SK-N-SH treated with all-trans-retinoic acid at 6 μM for 48 hours (cell line): ENCODE data around the gene IL3RA.

ENCODE experiments used
- ATAC-seq: fragments of 200-7000 bp; cut with Tn5 transposase; 3 replicates; pipeline ENCODE4 v1.9.1; 2020; ENCODE audit warnings: mild to moderate bottlenecking, moderate library complexity
- ARNTL ChIP-seq: fragments of 450-650 bp; formaldehyde crosslinking; IDR thresholded peaks from 2 replicates; pipeline ENCODE4 v1.5.0; 2020; ENCODE audit warnings: low read depth, mild to moderate bottlenecking, moderate library complexity, borderline replicate concordance
- BACH2 ChIP-seq: fragments of 250-450 bp; sonication (Bioruptor Pico); IDR thresholded peaks from 2 replicates; pipeline ENCODE4 v1.9.0; 2021; ENCODE audit warnings: mild to moderate bottlenecking, borderline replicate concordance
- CREB5 ChIP-seq: fragments of 250-450 bp; sonication (Bioruptor Pico); IDR thresholded peaks from 2 replicates; pipeline ENCODE4 v1.5.1; 2020; ENCODE audit warnings: low read depth, mild to moderate bottlenecking, moderate library complexity
- CSDC2 ChIP-seq: fragments of 250-450 bp; sonication (Bioruptor Pico); IDR thresholded peaks from 2 replicates; pipeline ENCODE4 v1.5.0; 2020; ENCODE audit warnings: mild to moderate bottlenecking, moderate library complexity
- CSRNP3 ChIP-seq: fragments of 250-450 bp; sonication (Bioruptor Pico); IDR thresholded peaks from 2 replicates; pipeline ENCODE4 v1.5.1; 2021; ENCODE audit warnings: mild to moderate bottlenecking, moderate library complexity
- ESRRG ChIP-seq: fragments of 250-450 bp; sonication (Bioruptor Pico); IDR thresholded peaks from 2 replicates; pipeline ENCODE4 v1.6.1; 2021; ENCODE audit warnings: mild to moderate bottlenecking
- GLIS3 ChIP-seq: fragments of 250-450 bp; sonication (Bioruptor Pico); IDR thresholded peaks from 2 replicates; pipeline ENCODE4 v1.5.0; 2020; ENCODE audit warnings: mild to moderate bottlenecking, moderate library complexity
- ISL1 ChIP-seq: fragments of 250-450 bp; sonication (Bioruptor Pico); IDR thresholded peaks from 2 replicates; pipeline ENCODE4 v2.1.2; 2022; ENCODE audit warnings: mild to moderate bottlenecking, moderate library complexity
- OSR1 ChIP-seq: fragments of 250-450 bp; sonication (Bioruptor Pico); IDR thresholded peaks from 2 replicates; pipeline ENCODE4 v1.8.0; 2022; ENCODE audit warnings: moderate library complexity, mild to moderate bottlenecking, inconsistent platforms
- PATZ1 ChIP-seq: fragments of 250-450 bp; sonication (Bioruptor Pico); IDR thresholded peaks from 2 replicates; pipeline ENCODE4 v1.8.0; 2020; ENCODE audit warnings: mild to moderate bottlenecking, moderate library complexity, borderline replicate concordance
- POU6F1 ChIP-seq: fragments of 250-450 bp; sonication (Bioruptor Pico); IDR thresholded peaks from 2 replicates; pipeline ENCODE4 v1.8.0; 2021; ENCODE audit warnings: low read depth, mild to moderate bottlenecking, moderate library complexity, borderline replicate concordance
- PPARA ChIP-seq: fragments of 250-450 bp; sonication (Bioruptor Pico); IDR thresholded peaks from 2 replicates; pipeline ENCODE4 v1.5.0; 2020; ENCODE audit warnings: mild to moderate bottlenecking, borderline replicate concordance
- RARB ChIP-seq: fragments of 250-450 bp; sonication (Bioruptor Pico); IDR thresholded peaks from 2 replicates; pipeline ENCODE4 v1.8.0; 2021; ENCODE audit warnings: mild to moderate bottlenecking, moderate library complexity
- SNAI2 ChIP-seq: fragments of 250-450 bp; sonication (Bioruptor Pico); IDR thresholded peaks from 2 replicates; pipeline ENCODE4 v1.5.0; 2020; ENCODE audit warnings: mild to moderate bottlenecking, moderate library complexity
- TCF4 ChIP-seq: fragments of 250-450 bp; sonication (Bioruptor Pico); IDR thresholded peaks from 2 replicates; pipeline ENCODE4 v1.8.0; 2021; ENCODE audit warnings: mild to moderate bottlenecking, moderate library complexity, borderline replicate concordance
- TOX ChIP-seq: fragments of 250-450 bp; sonication (Bioruptor Pico); IDR thresholded peaks from 2 replicates; pipeline ENCODE4 v1.8.0; 2021; ENCODE audit warnings: mild to moderate bottlenecking, moderate library complexity, borderline replicate concordance
- TSHZ2 ChIP-seq: fragments of 250-450 bp; sonication (Bioruptor Pico); IDR thresholded peaks from 2 replicates; pipeline ENCODE4 v1.5.0; 2020; ENCODE audit warnings: mild to moderate bottlenecking, moderate library complexity
- ZC3H10 ChIP-seq: fragments of 250-450 bp; sonication (Bioruptor Pico); IDR thresholded peaks from 2 replicates; pipeline ENCODE4 v1.5.1; 2021; ENCODE audit warnings: mild to moderate bottlenecking, moderate library complexity
- ZFP3 ChIP-seq: fragments of 250-450 bp; sonication (Bioruptor Pico); IDR thresholded peaks from 2 replicates; pipeline ENCODE4 v1.5.0; 2020; ENCODE audit warnings: mild to moderate bottlenecking, moderate library complexity
- ZNF565 ChIP-seq: fragments of 450-650 bp; formaldehyde crosslinking; conservative IDR thresholded peaks from 2 replicates; pipeline ENCODE4 v1.5.0; 2020; ENCODE audit warnings: low read depth, mild to moderate bottlenecking, moderate library complexity
- ZNF70 ChIP-seq: fragments of 450-650 bp; formaldehyde crosslinking; IDR thresholded peaks from 2 replicates; pipeline ENCODE4 v1.5.0; 2020; ENCODE audit warnings: mild to moderate bottlenecking, moderate library complexity
- ZNF8 ChIP-seq: fragments of 450-650 bp; formaldehyde crosslinking; IDR thresholded peaks from 2 replicates; pipeline ENCODE4 v1.5.0; 2020; ENCODE audit warnings: mild to moderate bottlenecking, moderate library complexity

The IL3RA gene

GRCh38 chrX:1354036-1355019 is 17.7 kb downstream of the IL3RA start:
- no peak for ATAC-seq
- TF ChIP-seq CSRNP3 (CRISPR knock-in tag): no peak
- TF ChIP-seq POU6F1 (CRISPR knock-in tag): no peak
- TF ChIP-seq BACH2 (CRISPR knock-in tag): no peak
- TF ChIP-seq OSR1: no peak
- TF ChIP-seq TCF4 (CRISPR knock-in tag): no peak
- no peak for TF ChIP-seq TSHZ2 (CRISPR knock-in tag)
- TF ChIP-seq CREB5: no peak
- TF ChIP-seq ARNTL (CRISPR knock-in tag): no peak

GRCh38 chrX:1355131-1356046 is 18.8 kb downstream of the IL3RA start:
- ATAC-seq: peak; percentile 30; the same call in 2 of the 3 replicates
- no peak for TF ChIP-seq BACH2 (CRISPR knock-in tag)
- TF ChIP-seq OSR1: no peak
- TF ChIP-seq ZNF70: no peak
- TF ChIP-seq TSHZ2 (CRISPR knock-in tag): no peak
- no peak for TF ChIP-seq ZC3H10 (CRISPR knock-in tag)
- no peak for TF ChIP-seq RARB (CRISPR knock-in tag)
- TF ChIP-seq SNAI2 (CRISPR knock-in tag): no peak
- no peak for TF ChIP-seq CREB5
- no peak for TF ChIP-seq GLIS3
- no peak for TF ChIP-seq ARNTL (CRISPR knock-in tag)
- no peak for TF ChIP-seq ESRRG (CRISPR knock-in tag)
- no peak for TF ChIP-seq PATZ1 (CRISPR knock-in tag)
- no peak for TF ChIP-seq TOX (CRISPR knock-in tag)
- no peak for TF ChIP-seq ISL1 (CRISPR knock-in tag)
- TF ChIP-seq ZNF8 (CRISPR knock-in tag): no peak
- no peak for TF ChIP-seq PPARA
- no peak for TF ChIP-seq TCF4 (CRISPR knock-in tag)
- TF ChIP-seq ZFP3 (CRISPR knock-in tag): no peak
- no peak for TF ChIP-seq ZNF565 (CRISPR knock-in tag)
- TF ChIP-seq CSDC2 (CRISPR knock-in tag): no peak
